HEK293 (cell line): ENCODE measurements around the gene CADM1.

Source experiments
- CTCF ChIA-PET: fragments of 350-600 bp; formaldehyde crosslinking; extraction: SDS; loops from one replicate; lab custom pipeline; 2021; ENCODE audit warnings: antibody characterized with exemption; lab: Yijun Ruan, JAX
- POLR2A ChIA-PET: fragments of 300-600 bp; formaldehyde crosslinking; extraction: SDS; loops from one replicate; lab custom pipeline; 2020; ENCODE audit warnings: antibody characterized with exemption, inconsistent platforms; lab: Yijun Ruan, JAX
- H3K27ac ChIP-seq: fragments of 200-500 bp; sonication (Bioruptor generic); 2 replicates; pipeline ENCODE4 v1.5.1; 2014; ENCODE audit warnings: low read depth, low read length, control low read depth, inconsistent platforms; ENCODE audit errors: extremely low read depth
- H3K36me3 ChIP-seq, 2 experiments: fragments of 200-500 bp in 1 of 2; sonication (Bioruptor generic) in 1 of 2; 1 replicate in 1 of 2; 2 replicates in 1 of 2; pipeline ENCODE4 v1.5.1; 2014 to 2017; ENCODE audit warnings: inconsistent platforms in 2 of 2, low read length in 2 of 2; ENCODE audit not compliant: control insufficient read depth in 2 of 2, insufficient read depth in 1 of 2
- H3K4me1 ChIP-seq: fragments of 200-500 bp; sonication (Bioruptor generic); 2 replicates; pipeline ENCODE4 v1.5.1; 2014; ENCODE audit warnings: mild to moderate bottlenecking, low read length, inconsistent platforms; ENCODE audit not compliant: control insufficient read depth, insufficient read depth
- H3K4me3 ChIP-seq: 2 replicates; pipeline ENCODE4 v1.5.1; 2011; ENCODE audit warnings: low read depth, mild to moderate bottlenecking, control low read depth, low read length, moderate library complexity
- H3K9me3 ChIP-seq: fragments of 200-500 bp; sonication (Bioruptor generic); 2 replicates; pipeline ENCODE4 v1.5.1; 2014; ENCODE audit warnings: low read depth, low read length, inconsistent platforms; ENCODE audit not compliant: control insufficient read depth, insufficient read depth
- FEZF1 ChIP-seq: fragments of 450-650 bp; formaldehyde crosslinking; IDR thresholded peaks from 2 replicates; pipeline ENCODE4 v1.5.1; 2016; ENCODE audit warnings: missing biosample characterization, missing genetic modification characterization
- HOXA7 ChIP-seq: sonication (generic); formaldehyde crosslinking; IDR thresholded peaks from 2 replicates; pipeline ENCODE4 v1.8.1; 2022; ENCODE audit warnings: missing genetic modification reagents, borderline replicate concordance
- KLF1 ChIP-seq: fragments of 450-650 bp; formaldehyde crosslinking; IDR thresholded peaks from 2 replicates; pipeline ENCODE4 v1.5.1; 2016; ENCODE audit warnings: missing biosample characterization, missing genetic modification characterization
- MEIS1 ChIP-seq: sonication (generic); formaldehyde crosslinking; IDR thresholded peaks from 2 replicates; pipeline ENCODE4 v1.8.1; 2022; ENCODE audit warnings: missing genetic modification reagents, mild to moderate bottlenecking, borderline replicate concordance
- MYNN ChIP-seq: fragments of 450-650 bp; formaldehyde crosslinking; IDR thresholded peaks from 2 replicates; pipeline ENCODE4 v1.5.1; 2016; ENCODE audit warnings: missing biosample characterization, missing genetic modification characterization, borderline replicate concordance
- ZNF175 ChIP-seq: fragments of 450-650 bp; formaldehyde crosslinking; IDR thresholded peaks from 2 replicates; pipeline ENCODE4 v1.5.1; 2016; ENCODE audit warnings: missing biosample characterization, missing genetic modification characterization
- ZNF184 ChIP-seq: fragments of 450-650 bp; IDR thresholded peaks from 2 replicates; pipeline ENCODE4 v1.5.1; 2018; ENCODE audit warnings: missing biosample characterization, mild to moderate bottlenecking, missing genetic modification characterization
- ZNF2 ChIP-seq: fragments of 450-650 bp; formaldehyde crosslinking; IDR thresholded peaks from 2 replicates; pipeline ENCODE4 v1.5.1; 2016; ENCODE audit warnings: missing biosample characterization, missing genetic modification characterization
- ZNF24 ChIP-seq: fragments of 450-650 bp; formaldehyde crosslinking; IDR thresholded peaks from 2 replicates; pipeline ENCODE4 v1.5.1; 2016; ENCODE audit warnings: missing biosample characterization, missing genetic modification characterization
- ZNF335 ChIP-seq: fragments of 450-650 bp; formaldehyde crosslinking; conservative IDR thresholded peaks from 2 replicates; pipeline ENCODE4 v1.5.1; 2016; ENCODE audit warnings: missing biosample characterization, missing genetic modification characterization
- ZNF394 ChIP-seq: fragments of 450-650 bp; formaldehyde crosslinking; IDR thresholded peaks from 2 replicates; pipeline ENCODE4 v1.5.1; 2016; ENCODE audit warnings: missing biosample characterization, missing genetic modification characterization, mild to moderate bottlenecking, moderate library complexity, borderline replicate concordance
- ZNF473 ChIP-seq: fragments of 450-650 bp; formaldehyde crosslinking; IDR thresholded peaks from 2 replicates; pipeline ENCODE4 v1.5.1; 2017; ENCODE audit warnings: missing biosample characterization, missing genetic modification characterization
- ZNF521 ChIP-seq: fragments of 450-650 bp; formaldehyde crosslinking; IDR thresholded peaks from 2 replicates; pipeline ENCODE4 v1.5.1; 2017; ENCODE audit warnings: missing biosample characterization, mild to moderate bottlenecking, missing genetic modification characterization
- ZNF529 ChIP-seq: fragments of 450-650 bp; formaldehyde crosslinking; IDR thresholded peaks from 2 replicates; pipeline ENCODE4 v1.5.1; 2017; ENCODE audit warnings: missing genetic modification characterization, missing biosample characterization; ENCODE audit not compliant: insufficient replicate concordance
- ZNF530 ChIP-seq: fragments of 450-650 bp; formaldehyde crosslinking; IDR thresholded peaks from 2 replicates; pipeline ENCODE4 v1.5.1; 2016; ENCODE audit warnings: low read depth, missing biosample characterization, missing genetic modification characterization
- ZNF549 ChIP-seq: fragments of 450-650 bp; IDR thresholded peaks from 2 replicates; pipeline ENCODE4 v1.5.1; 2018; ENCODE audit warnings: missing biosample characterization, missing genetic modification characterization, mild to moderate bottlenecking, inconsistent platforms, moderate library complexity
- ZNF571 ChIP-seq: fragments of 450-650 bp; formaldehyde crosslinking; IDR thresholded peaks from 2 replicates; pipeline ENCODE4 v1.5.0; 2017; ENCODE audit warnings: missing biosample characterization, missing genetic modification characterization
- TF ChIP-seq, protein P1 (sequence below): sonication (generic); formaldehyde crosslinking; IDR thresholded peaks from 2 replicates; pipeline ENCODE4 v1.8.1; 2022; ENCODE audit warnings: mild to moderate bottlenecking, moderate library complexity, missing genetic modification reagents
- TF ChIP-seq, protein P2 (sequence below): fragments of 450-650 bp; formaldehyde crosslinking; optimal IDR thresholded peaks from 2 replicates; pipeline ENCODE3; 2016; ENCODE audit warnings: missing biosample characterization, mild to moderate bottlenecking, missing genetic modification characterization
- TF ChIP-seq, protein P3 (sequence below): fragments of 450-650 bp; formaldehyde crosslinking; IDR thresholded peaks from 2 replicates; pipeline ENCODE4 v1.5.1; 2016; ENCODE audit warnings: missing biosample characterization, missing genetic modification characterization, borderline replicate concordance
- TF ChIP-seq, protein P4 (sequence below): fragments of 450-650 bp; formaldehyde crosslinking; IDR thresholded peaks from 2 replicates; pipeline ENCODE4 v1.5.1; 2016; ENCODE audit warnings: missing biosample characterization, missing genetic modification characterization
- TF ChIP-seq, protein P5 (sequence below): fragments of 450-650 bp; formaldehyde crosslinking; IDR thresholded peaks from 2 replicates; pipeline ENCODE4 v1.5.1; 2016; ENCODE audit warnings: missing biosample characterization, missing genetic modification characterization

CADM1 gene

DNA sequence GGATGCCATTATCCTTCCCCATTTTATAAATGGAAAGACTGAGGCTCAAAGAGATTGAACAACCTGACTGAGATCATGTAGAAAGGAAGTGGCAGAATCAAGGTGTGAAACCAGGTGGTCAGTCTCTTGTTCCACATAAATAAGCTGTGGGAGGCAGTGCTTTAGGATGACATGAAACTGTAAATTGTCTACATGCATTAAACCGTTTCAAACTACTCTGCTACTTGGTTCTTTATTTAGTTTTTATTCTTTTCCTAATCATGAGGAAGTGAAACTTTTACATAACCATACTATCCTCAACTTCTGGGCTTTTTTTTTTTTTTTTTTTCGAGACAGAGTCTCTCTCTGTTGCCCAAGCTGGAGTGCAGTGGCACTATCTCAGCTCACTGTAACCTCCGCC lies 34.9 kb downstream of the CADM1 start:
- Histone ChIP-seq H3K9me3 (no peaks in the 10 kb centered on the region), H3K4me3 (no peak overlapping the region), H3K4me1 (no peaks in the 10 kb centered on the region), H3K27ac (no peak overlapping the region), H3K36me3 (no peaks in the 10 kb centered on the region)
- ChIA-PET CTCF (no interaction called here), POLR2A (interaction anchor here (0.9 kb wide), 1 partner anchor 35 kb away, joined by 3 read pairs; the partner anchor contains the start of gene CADM1)
- TF ChIP-seq ZNF549 (tag by site-specific recombination) (no peak), MEIS1 (CRISPR knock-in tag) (no peak), ZNF571 (tag by site-specific recombination) (no peak), HOXA7 (no peak), ZNF2 (tag by site-specific recombination) (no peak), ZNF184 (tag by site-specific recombination) (no peak), ZNF529 (no peak), ZNF175 (no peak)
- TF ChIP-seq, protein P1, sequence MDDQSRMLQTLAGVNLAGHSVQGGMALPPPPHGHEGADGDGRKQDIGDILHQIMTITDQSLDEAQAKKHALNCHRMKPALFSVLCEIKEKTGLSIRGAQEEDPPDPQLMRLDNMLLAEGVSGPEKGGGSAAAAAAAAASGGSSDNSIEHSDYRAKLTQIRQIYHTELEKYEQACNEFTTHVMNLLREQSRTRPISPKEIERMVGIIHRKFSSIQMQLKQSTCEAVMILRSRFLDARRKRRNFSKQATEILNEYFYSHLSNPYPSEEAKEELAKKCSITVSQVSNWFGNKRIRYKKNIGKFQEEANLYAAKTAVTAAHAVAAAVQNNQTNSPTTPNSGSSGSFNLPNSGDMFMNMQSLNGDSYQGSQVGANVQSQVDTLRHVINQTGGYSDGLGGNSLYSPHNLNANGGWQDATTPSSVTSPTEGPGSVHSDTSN, result no peak
- TF ChIP-seq, protein P2, sequence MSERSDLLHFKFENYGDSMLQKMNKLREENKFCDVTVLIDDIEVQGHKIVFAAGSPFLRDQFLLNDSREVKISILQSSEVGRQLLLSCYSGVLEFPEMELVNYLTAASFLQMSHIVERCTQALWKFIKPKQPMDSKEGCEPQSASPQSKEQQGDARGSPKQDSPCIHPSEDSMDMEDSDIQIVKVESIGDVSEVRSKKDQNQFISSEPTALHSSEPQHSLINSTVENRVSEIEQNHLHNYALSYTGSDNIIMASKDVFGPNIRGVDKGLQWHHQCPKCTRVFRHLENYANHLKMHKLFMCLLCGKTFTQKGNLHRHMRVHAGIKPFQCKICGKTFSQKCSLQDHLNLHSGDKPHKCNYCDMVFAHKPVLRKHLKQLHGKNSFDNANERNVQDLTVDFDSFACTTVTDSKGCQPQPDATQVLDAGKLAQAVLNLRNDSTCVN, result no peak

DNA sequence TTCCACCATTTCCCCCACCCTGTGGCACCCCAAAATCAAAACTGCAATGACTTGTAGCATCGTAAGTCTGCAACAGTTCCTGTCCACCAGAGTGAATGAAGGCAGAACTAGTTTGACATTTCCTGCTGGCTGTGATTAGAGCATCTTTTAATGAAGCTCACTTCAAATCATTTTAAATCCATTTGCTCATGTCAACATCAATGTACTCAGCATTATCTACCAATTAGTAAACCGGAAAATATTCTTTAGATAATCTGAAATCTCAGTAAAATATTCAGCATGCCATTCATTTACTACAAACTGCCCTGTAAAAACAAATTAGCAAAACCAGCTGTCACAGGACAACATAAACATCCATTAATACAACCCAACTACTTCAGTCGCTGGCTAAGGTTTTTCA lies 38.1 kb downstream of the CADM1 start:
- Histone ChIP-seq H3K4me1 (no peaks in the 10 kb centered on the region), H3K9me3 (no peaks in the 10 kb centered on the region), H3K4me3 (no peak overlapping the region), H3K36me3 (no peaks in the 10 kb centered on the region), H3K27ac (no peak overlapping the region)
- TF ChIP-seq FEZF1 (tag by site-specific recombination) (no peak), MYNN (no peak), ZNF530 (tag by site-specific recombination) (no peak), ZNF473 (tag by site-specific recombination) (no peak), ZNF24 (tag by site-specific recombination) (no peak), ZNF335 (tag by site-specific recombination) (no peak), ZNF521 (tag by site-specific recombination) (no peak), KLF1 (tag by site-specific recombination) (no peak), ZNF394 (tag by site-specific recombination) (no peak)
- TF ChIP-seq, protein P3, sequence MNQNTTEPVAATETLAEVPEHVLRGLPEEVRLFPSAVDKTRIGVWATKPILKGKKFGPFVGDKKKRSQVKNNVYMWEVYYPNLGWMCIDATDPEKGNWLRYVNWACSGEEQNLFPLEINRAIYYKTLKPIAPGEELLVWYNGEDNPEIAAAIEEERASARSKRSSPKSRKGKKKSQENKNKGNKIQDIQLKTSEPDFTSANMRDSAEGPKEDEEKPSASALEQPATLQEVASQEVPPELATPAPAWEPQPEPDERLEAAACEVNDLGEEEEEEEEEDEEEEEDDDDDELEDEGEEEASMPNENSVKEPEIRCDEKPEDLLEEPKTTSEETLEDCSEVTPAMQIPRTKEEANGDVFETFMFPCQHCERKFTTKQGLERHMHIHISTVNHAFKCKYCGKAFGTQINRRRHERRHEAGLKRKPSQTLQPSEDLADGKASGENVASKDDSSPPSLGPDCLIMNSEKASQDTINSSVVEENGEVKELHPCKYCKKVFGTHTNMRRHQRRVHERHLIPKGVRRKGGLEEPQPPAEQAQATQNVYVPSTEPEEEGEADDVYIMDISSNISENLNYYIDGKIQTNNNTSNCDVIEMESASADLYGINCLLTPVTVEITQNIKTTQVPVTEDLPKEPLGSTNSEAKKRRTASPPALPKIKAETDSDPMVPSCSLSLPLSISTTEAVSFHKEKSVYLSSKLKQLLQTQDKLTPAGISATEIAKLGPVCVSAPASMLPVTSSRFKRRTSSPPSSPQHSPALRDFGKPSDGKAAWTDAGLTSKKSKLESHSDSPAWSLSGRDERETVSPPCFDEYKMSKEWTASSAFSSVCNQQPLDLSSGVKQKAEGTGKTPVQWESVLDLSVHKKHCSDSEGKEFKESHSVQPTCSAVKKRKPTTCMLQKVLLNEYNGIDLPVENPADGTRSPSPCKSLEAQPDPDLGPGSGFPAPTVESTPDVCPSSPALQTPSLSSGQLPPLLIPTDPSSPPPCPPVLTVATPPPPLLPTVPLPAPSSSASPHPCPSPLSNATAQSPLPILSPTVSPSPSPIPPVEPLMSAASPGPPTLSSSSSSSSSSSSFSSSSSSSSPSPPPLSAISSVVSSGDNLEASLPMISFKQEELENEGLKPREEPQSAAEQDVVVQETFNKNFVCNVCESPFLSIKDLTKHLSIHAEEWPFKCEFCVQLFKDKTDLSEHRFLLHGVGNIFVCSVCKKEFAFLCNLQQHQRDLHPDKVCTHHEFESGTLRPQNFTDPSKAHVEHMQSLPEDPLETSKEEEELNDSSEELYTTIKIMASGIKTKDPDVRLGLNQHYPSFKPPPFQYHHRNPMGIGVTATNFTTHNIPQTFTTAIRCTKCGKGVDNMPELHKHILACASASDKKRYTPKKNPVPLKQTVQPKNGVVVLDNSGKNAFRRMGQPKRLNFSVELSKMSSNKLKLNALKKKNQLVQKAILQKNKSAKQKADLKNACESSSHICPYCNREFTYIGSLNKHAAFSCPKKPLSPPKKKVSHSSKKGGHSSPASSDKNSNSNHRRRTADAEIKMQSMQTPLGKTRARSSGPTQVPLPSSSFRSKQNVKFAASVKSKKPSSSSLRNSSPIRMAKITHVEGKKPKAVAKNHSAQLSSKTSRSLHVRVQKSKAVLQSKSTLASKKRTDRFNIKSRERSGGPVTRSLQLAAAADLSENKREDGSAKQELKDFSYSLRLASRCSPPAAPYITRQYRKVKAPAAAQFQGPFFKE, result no peak
- TF ChIP-seq, protein P4, sequence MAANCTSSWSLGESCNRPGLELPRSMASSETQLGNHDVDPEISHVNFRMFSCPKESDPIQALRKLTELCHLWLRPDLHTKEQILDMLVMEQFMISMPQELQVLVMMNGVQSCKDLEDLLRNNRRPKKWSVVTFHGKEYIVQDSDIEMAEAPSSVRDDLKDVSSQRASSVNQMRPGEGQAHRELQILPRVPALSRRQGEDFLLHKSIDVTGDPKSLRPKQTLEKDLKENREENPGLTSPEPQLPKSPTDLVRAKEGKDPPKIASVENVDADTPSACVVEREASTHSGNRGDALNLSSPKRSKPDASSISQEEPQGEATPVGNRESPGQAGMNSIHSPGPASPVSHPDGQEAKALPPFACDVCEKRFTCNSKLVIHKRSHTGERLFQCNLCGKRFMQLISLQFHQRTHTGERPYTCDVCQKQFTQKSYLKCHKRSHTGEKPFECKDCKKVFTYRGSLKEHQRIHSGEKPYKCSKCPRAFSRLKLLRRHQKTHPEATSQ (tag by site-specific recombination), result no peak
- TF ChIP-seq, protein P5, sequence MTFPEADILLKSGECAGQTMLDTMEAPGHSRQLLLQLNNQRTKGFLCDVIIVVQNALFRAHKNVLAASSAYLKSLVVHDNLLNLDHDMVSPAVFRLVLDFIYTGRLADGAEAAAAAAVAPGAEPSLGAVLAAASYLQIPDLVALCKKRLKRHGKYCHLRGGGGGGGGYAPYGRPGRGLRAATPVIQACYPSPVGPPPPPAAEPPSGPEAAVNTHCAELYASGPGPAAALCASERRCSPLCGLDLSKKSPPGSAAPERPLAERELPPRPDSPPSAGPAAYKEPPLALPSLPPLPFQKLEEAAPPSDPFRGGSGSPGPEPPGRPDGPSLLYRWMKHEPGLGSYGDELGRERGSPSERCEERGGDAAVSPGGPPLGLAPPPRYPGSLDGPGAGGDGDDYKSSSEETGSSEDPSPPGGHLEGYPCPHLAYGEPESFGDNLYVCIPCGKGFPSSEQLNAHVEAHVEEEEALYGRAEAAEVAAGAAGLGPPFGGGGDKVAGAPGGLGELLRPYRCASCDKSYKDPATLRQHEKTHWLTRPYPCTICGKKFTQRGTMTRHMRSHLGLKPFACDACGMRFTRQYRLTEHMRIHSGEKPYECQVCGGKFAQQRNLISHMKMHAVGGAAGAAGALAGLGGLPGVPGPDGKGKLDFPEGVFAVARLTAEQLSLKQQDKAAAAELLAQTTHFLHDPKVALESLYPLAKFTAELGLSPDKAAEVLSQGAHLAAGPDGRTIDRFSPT (tag by site-specific recombination), result no peak
- ChIA-PET POLR2A (no interaction called here), CTCF (interaction anchor here (0.5 kb wide), 1 partner anchor 28 kb away, joined by 4 read pairs; no protein-coding TSS in a partner anchor)
